ENCODE results near the gene RDM1.
"Not testable (repeated sequence)": the region's sequence is repeated elsewhere in the genome, so short reads cannot be mapped to it uniquely, and the experiment has no call there.

RDM1 gene

GRCh38 chr17:35897772-35898171 lies 32.8 kb downstream of the RDM1 start:
- not testable (repeated sequence) for DNase-seq

GRCh38 chr17:35895636-35896587 lies 34.7 kb downstream of the RDM1 start:
- peak; percentile 47 for DNase-seq

- DNase-seq: no peak
Observed at GRCh38 chr17:35894206-35894605, 36.4 kb downstream of the RDM1 start.

- DNase-seq: no peak
Observed at GRCh38 chr17:35893751-35894150, 36.8 kb downstream of the RDM1 start.

GRCh38 chr17:35892091-35893035 lies 38.2 kb downstream of the RDM1 start:
- DNase-seq: peak; percentile 67

GRCh38 chr17:35891269-35891668 lies 39.3 kb downstream of the RDM1 start:
- DNase-seq: no peak

GRCh38 chr17:35890774-35891155 lies 39.8 kb downstream of the RDM1 start:
- DNase-seq: peak; percentile 37

GRCh38 chr17:35889818-35890773 lies 40.5 kb downstream of the RDM1 start:
- no peak for DNase-seq

GRCh38 chr17:35889241-35889640 lies 41.3 kb downstream of the RDM1 start:
- peak; percentile 34 for DNase-seq

- peak; percentile 57 for DNase-seq
Observed at GRCh38 chr17:35879773-35880654, 50.6 kb downstream of the RDM1 start, which contains the start of gene CCL5. CCL5 (minus strand) TSS chr17:35880360.

GRCh38 chr17:35878361-35878760 lies 52.2 kb downstream of the RDM1 start:
- no peak for DNase-seq

- no peak for DNase-seq
Observed at GRCh38 chr17:35877345-35878029, 53.1 kb downstream of the RDM1 start.

- no peak for DNase-seq
Observed at GRCh38 chr17:35876534-35876933, 54.0 kb downstream of the RDM1 start.

GRCh38 chr17:35875800-35876139 lies 54.8 kb downstream of the RDM1 start:
- DNase-seq: no peak

- DNase-seq: no peak
Observed at GRCh38 chr17:35875072-35875799, 55.3 kb downstream of the RDM1 start.

GRCh38 chr17:35872196-35872980 lies 58.2 kb downstream of the RDM1 start:
- DNase-seq: no peak

- DNase-seq: no peak
Observed at GRCh38 chr17:35870906-35871819, 59.4 kb downstream of the RDM1 start.

- DNase-seq: no peak
Observed at GRCh38 chr17:35868737-35869136, 61.8 kb downstream of the RDM1 start, which contains the start of gene HEATR9. HEATR9 (minus strand) TSS chr17:35868891; CDS start chr17:35868742, 149 bp downstream.

All from activated naive CD4-positive, alpha-beta T cell treated with Interleukin-2 at 50 U/mL for 16 hours (primary cell).